Bronchial epithelial cell (primary cell): ENCODE results near the gene PGA3. TPM values are rescaled to one million over a fixed set of nuclear protein-coding genes. Genes with fewer than 3 reads are reported as not detected.
A peak's percentile ranks its signal among the peaks of the same experiment; 100 is the strongest.
"Not testable (repeated sequence)": the region's sequence is repeated elsewhere in the genome, so short reads cannot be mapped to it uniquely, and the experiment has no call there.

Source experiments
- DNase-seq: peaks from one replicate; pipeline ENCODE4 v3.0.0-alpha.2; 2010; ENCODE audit warnings: low read depth
- FAIRE-seq: peaks from 2 replicates; lab custom pipeline; 2011; peaks lifted over from hg19 to GRCh38; lab: Jason Lieb, UNC
- H3K27me3 ChIP-seq: 2 replicates; pipeline ENCODE4 v1.5.1; 2011; ENCODE audit warnings: low read length; ENCODE audit not compliant: control insufficient read depth, insufficient read depth
- H3K36me3 ChIP-seq: 2 replicates; pipeline ENCODE4 v1.5.1; 2011; ENCODE audit warnings: low read length; ENCODE audit not compliant: control insufficient read depth, insufficient read depth
- H3K4me3 ChIP-seq: 2 replicates; pipeline ENCODE4 v1.5.1; 2011; ENCODE audit warnings: mild to moderate bottlenecking, low read depth, low read length, control low read depth
- total RNA-seq: library from RNA; depleted of rRNA; stranded (reverse); fragments of >200 nt; gene quantifications from 2 replicates; pipeline ENCODE4 v1.2.1, GENCODE V29; 2014

PGA3 gene
- total RNA-seq, 1 donor from 2014 or later, result not detected

DNA sequence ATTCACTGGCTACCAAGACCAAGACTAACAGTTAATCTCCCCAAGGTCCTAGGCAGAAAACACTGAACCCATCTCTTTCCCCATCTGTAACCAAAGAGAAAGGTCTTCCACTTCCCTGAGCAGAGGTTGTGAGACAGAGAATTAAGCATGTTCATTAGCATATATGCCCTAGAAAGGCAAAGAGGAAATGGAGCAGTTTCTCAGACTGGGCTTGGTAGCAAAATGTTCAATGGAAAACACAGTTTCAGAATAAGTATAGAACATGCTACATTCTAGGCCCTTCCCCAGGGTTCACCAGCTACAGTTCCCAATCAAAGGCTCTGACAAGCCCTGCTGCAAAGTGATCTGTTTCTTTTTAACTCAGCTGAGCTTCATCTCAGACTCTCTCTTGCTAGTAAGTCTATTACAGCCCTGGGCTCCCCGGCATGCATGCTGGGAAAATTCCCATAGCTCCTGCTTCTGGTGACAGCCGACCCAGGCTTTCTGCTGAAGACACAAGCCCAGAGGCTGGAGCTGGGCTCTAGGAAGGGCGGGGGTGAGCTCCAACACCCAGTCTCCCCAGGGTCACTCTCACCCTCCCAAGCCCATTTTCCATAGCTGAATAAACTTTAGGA, 10.5 kb downstream of the PGA3 start:
- DNase-seq, FAIRE-seq, H3K4me3 ChIP-seq, H3K36me3 ChIP-seq, H3K27me3 ChIP-seq: not testable (repeated sequence)

DNA sequence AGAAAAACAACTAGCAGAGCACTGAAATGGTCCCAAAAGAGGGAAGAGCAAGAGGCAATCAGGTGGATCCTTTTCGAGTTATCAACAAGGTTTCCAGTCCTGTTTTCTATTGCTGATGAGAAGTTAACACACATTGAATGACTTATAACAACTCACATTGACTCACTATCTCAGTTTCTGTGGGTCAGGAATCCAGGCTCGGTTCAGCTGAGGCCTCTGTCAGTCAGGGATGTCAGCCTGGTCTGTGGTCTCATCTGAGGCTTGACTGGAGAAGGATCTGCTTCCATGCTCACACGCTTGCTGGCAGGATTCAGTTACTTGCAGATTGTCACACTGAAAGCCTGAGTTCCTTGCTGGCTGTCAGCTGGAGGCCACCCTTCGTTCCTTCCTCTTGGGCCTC, 15.0 kb downstream of the PGA3 start:
- H3K4me3 ChIP-seq, DNase-seq, H3K36me3 ChIP-seq, H3K27me3 ChIP-seq: not testable (repeated sequence)
- FAIRE-seq, result peak; percentile 83

DNA sequence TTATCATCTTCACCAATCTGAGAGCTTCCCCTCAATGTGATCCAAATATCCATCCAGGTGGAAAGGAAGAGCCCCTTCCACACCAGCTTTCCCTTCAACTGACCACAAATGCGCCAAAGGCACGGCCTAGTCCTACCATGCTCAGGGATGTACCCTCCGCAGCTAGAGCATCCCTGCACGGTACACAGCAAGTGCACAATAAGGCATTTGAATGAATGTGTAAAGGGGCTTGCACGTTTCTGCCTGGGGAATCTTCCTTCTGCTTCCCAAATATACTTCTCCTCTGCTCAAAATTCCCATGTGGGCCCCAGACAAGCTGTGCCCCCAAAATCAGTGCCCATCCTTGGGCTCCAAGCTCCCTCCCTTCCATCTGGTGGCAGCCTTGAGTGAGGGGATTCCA, 15.7 kb downstream of the PGA3 start:
- FAIRE-seq, result not testable (repeated sequence)

DNA sequence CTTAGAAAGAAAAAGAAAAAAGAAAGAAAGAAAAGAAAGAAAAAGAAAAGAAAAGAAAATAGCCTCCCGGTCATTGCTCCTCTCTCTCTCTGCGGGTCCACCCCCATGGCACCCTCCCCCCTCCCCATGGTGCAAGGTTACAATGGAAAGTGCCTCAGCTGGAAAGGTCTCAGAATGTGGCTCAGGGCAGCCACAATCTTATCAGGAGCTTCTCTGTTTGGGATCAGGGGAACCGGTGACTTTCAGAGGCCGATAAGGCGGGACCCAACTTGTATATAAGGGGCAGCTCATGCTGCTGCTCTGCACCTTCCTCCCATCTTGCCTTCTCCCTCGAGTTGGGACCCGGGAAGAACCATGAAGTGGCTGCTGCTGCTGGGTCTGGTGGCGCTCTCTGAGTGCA, 18.7 kb downstream of the PGA3 start, which contains the start of gene PGA4:
PGA4 (plus strand) TSS at position 301 of the 400 bp plus-strand sequence; CDS start at position 355, 54 bp downstream.
- not testable (repeated sequence) for H3K4me3 ChIP-seq, DNase-seq, H3K36me3 ChIP-seq, H3K27me3 ChIP-seq, FAIRE-seq

More for the DNA sequence above, 15.7 kb downstream of the PGA3 start:
- not testable (repeated sequence) for DNase-seq, H3K36me3 ChIP-seq, H3K4me3 ChIP-seq, H3K27me3 ChIP-seq

DNA sequence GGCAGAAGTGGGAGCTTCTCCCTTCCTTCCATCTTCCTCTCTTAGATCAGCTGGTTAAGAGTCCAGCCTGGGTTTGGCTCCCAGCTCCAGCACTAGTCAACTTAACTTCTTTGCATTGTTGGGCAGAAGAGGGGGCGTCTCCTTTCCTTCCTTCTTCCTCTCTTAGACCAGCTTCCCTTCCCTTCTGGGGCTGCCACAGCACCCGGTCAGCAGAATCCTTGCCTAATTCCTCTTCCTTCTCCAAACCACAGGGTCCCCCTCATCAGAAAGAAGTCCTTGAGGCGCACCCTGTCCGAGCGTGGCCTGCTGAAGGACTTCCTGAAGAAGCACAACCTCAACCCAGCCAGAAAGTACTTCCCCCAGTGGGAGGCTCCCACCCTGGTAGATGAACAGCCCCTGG, 19.4 kb downstream of the PGA3 start:
- not testable (repeated sequence) for FAIRE-seq, DNase-seq, H3K27me3 ChIP-seq

DNA sequence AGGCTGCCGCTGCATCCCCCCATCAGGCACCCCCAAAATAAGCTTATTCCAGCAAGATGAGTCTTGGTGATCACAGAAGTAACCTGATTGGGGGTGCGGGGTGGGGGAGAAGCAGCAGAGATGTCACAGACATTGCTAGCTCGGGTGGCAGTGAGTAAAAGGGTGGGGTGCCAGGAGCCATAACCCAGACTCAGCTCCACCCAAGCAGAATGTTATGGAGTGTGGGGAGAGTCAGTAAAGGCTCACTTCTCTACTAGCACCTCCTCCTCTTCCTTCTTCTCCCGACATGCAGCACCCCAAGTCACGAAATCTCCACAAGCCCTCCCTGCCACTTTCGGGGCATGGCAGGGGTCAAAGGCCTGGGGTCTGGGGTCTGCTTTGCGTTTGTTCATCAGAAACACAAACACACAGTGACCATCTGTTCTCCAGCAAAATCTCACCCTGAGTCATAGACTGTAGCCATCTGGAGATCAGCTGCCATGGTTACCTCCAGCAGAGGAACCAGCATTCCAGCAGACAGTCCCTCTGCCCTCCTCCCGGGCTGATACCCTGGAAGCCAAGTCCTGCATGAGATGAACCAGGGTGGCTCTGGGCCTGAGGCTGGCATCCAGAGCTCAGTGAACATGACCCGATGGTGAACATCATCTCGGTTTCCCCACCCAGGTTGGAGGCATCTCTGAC, 23.3 kb downstream of the PGA3 start:
- not testable (repeated sequence) for H3K4me3 ChIP-seq, FAIRE-seq, H3K36me3 ChIP-seq, H3K27me3 ChIP-seq, DNase-seq

More for the DNA sequence above, 19.4 kb downstream of the PGA3 start:
- not testable (repeated sequence) for H3K4me3 ChIP-seq, H3K36me3 ChIP-seq

DNA sequence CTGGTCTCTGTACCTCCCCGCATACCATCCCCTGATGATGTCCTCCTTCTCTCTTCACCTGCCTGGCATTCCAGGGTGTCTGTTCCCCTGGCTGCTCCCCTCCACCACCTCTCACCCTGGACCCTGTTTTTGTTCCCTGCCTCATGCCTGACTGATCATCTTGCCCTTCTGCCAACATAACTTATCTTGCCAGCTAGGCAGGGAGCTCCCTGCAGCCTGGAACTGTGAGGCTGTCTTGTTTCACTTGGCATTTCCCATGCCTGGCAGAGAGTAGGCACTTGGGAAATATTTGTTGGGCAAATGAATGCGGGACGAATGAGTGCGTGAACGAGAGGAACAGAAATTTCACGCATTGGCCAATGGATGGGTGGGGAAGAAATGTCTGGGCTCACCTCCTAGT, 26.1 kb downstream of the PGA3 start:
- DNase-seq, result not testable (repeated sequence)

DNA sequence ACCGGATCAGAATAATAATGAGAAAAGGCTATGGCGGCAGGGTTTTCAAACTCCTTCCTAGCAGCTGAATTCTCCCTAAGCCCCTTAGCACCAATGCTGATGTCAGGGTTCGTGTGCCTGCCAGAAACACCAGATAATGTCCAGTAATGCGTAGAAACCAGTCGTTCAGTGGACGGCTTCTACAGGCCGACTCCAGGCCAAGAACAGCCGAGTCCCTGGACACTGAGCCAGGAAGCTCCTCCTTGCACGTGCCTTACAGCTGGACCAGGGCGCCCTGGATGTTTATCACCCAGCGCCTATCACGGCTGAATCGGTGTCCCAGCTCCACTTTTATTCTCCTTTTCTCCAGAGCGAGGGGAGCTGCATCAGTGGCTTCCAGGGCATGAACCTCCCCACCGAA, 27.7 kb downstream of the PGA3 start:
- DNase-seq, FAIRE-seq, H3K27me3 ChIP-seq, H3K4me3 ChIP-seq, H3K36me3 ChIP-seq: not testable (repeated sequence)

More for the DNA sequence above, 26.1 kb downstream of the PGA3 start:
- H3K36me3 ChIP-seq, H3K27me3 ChIP-seq, FAIRE-seq, H3K4me3 ChIP-seq: not testable (repeated sequence)

DNA sequence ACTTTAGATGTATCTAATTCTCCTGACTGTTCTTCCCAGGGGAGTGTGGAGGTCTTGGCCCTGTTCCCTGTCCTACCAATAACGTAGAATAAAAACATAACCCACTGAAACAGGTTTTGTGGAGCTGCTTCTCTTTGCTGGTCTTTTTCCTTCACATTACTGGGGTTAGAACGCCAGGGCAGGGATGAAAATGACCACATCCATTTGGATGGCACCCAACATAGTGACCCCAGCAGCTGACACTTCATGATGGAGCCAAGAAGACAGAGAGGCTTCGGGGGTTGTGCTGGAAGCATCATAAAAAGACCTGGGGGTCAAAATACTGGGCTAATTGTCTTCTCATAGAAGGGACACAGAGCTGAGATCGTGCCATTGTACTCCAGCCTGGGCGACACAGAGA, 28.3 kb downstream of the PGA3 start:
- FAIRE-seq, H3K36me3 ChIP-seq, H3K27me3 ChIP-seq, H3K4me3 ChIP-seq, DNase-seq: not testable (repeated sequence)

DNA sequence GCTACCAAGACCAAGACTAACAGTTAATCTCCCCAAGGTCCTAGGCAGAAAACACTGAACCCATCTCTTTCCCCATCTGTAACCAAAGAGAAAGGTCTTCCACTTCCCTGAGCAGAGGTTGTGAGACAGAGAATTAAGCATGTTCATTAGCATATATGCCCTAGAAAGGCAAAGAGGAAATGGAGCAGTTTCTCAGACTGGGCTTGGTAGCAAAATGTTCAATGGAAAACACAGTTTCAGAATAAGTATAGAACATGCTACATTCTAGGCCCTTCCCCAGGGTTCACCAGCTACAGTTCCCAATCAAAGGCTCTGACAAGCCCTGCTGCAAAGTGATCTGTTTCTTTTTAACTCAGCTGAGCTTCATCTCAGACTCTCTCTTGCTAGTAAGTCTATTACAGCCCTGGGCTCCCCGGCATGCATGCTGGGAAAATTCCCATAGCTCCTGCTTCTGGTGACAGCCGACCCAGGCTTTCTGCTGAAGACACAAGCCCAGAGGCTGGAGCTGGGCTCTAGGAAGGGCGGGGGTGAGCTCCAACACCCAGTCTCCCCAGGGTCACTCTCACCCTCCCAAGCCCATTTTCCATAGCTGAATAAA, 29.3 kb downstream of the PGA3 start:
- not testable (repeated sequence) for FAIRE-seq, H3K36me3 ChIP-seq, H3K4me3 ChIP-seq, DNase-seq, H3K27me3 ChIP-seq

DNA sequence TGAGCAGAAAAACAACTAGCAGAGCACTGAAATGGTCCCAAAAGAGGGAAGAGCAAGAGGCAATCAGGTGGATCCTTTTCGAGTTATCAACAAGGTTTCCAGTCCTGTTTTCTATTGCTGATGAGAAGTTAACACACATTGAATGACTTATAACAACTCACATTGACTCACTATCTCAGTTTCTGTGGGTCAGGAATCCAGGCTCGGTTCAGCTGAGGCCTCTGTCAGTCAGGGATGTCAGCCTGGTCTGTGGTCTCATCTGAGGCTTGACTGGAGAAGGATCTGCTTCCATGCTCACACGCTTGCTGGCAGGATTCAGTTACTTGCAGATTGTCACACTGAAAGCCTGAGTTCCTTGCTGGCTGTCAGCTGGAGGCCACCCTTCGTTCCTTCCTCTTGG, 33.8 kb downstream of the PGA3 start:
- not testable (repeated sequence) for H3K27me3 ChIP-seq, DNase-seq, H3K4me3 ChIP-seq, H3K36me3 ChIP-seq
- FAIRE-seq, result peak; percentile 23

DNA sequence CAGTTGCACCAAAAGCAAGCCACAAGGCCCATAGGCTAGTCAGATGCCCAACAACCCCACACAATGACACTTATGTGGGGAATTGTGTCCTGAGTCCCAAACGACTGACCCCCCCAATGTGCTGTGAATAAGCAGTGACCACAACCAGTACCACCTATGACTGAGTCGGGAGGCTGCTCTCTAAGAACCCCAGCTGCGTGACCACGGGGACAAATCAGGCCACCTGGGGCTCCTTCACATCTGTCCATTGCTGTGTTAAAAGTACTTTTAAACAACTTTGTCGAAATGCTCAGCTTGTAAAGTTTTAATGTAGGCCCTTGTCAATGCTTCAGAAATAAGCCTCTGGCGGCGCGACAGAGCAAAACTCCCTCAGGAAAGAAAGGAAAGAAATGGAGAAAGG, 37.0 kb downstream of the PGA3 start:
- H3K4me3 ChIP-seq, H3K27me3 ChIP-seq, DNase-seq, FAIRE-seq, H3K36me3 ChIP-seq: not testable (repeated sequence)

DNA sequence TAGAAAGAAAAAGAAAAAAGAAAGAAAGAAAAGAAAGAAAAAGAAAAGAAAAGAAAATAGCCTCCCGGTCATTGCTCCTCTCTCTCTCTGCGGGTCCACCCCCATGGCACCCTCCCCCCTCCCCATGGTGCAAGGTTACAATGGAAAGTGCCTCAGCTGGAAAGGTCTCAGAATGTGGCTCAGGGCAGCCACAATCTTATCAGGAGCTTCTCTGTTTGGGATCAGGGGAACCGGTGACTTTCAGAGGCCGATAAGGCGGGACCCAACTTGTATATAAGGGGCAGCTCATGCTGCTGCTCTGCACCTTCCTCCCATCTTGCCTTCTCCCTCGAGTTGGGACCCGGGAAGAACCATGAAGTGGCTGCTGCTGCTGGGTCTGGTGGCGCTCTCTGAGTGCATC, 37.6 kb downstream of the PGA3 start, which contains the start of gene PGA5:
PGA5 (plus strand) TSS at position 301 of the 400 bp plus-strand sequence; CDS start at position 353, 52 bp downstream.
- not testable (repeated sequence) for H3K4me3 ChIP-seq, DNase-seq, H3K36me3 ChIP-seq, FAIRE-seq, H3K27me3 ChIP-seq

DNA sequence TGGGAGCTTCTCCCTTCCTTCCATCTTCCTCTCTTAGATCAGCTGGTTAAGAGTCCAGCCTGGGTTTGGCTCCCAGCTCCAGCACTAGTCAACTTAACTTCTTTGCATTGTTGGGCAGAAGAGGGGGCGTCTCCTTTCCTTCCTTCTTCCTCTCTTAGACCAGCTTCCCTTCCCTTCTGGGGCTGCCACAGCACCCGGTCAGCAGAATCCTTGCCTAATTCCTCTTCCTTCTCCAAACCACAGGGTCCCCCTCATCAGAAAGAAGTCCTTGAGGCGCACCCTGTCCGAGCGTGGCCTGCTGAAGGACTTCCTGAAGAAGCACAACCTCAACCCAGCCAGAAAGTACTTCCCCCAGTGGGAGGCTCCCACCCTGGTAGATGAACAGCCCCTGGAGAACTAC, 38.2 kb downstream of the PGA3 start:
- not testable (repeated sequence) for H3K27me3 ChIP-seq, H3K36me3 ChIP-seq, FAIRE-seq, DNase-seq, H3K4me3 ChIP-seq
